AG09309 (cell line): ENCODE measurements around the gene RNF149.

ENCODE experiments used
- DNase-seq: peaks from one replicate; pipeline ENCODE4 v3.0.0-alpha.2; 2010; ENCODE audit warnings: low read depth
- H3K4me3 ChIP-seq: 2 replicates; pipeline ENCODE4 v1.5.1; 2011; ENCODE audit warnings: mild to moderate bottlenecking, low read depth, low read length, moderate library complexity; ENCODE audit not compliant: control insufficient read depth
- CTCF ChIP-seq: IDR thresholded peaks from 2 replicates; pipeline ENCODE4 v1.5.1; 2011; ENCODE audit warnings: mild to moderate bottlenecking, low read depth, low read length, inconsistent platforms; ENCODE audit not compliant: insufficient read depth, control insufficient read depth; ENCODE audit errors: missing control alignments

The RNF149 gene

GRCh38 chr2:101342625-101343008 lies 34.1 kb upstream of the RNF149 start:
- no peak for DNase-seq
- TF ChIP-seq CTCF: no peak
- H3K4me3 ChIP-seq: peak overlapping the region; percentile 27

- DNase-seq: no peak
- H3K4me3 ChIP-seq: peak overlapping the region; percentile 27
- peak; percentile 85 for TF ChIP-seq CTCF
These were observed 33.6 kb upstream of the RNF149 start for GRCh38 chr2:101341901-101342624.

- DNase-seq: no peak
- TF ChIP-seq CTCF: no peak
- H3K4me3 ChIP-seq: no peak overlapping the region
These were observed 32.9 kb upstream of the RNF149 start for GRCh38 chr2:101341421-101341820.

- no peak for TF ChIP-seq CTCF
- no peak overlapping the region for H3K4me3 ChIP-seq
- no peak for DNase-seq
These were observed 31.6 kb upstream of the RNF149 start for GRCh38 chr2:101340141-101340551.

- H3K4me3 ChIP-seq: no peak overlapping the region
- DNase-seq: no peak
- no peak for TF ChIP-seq CTCF
These were observed 30.9 kb upstream of the RNF149 start for GRCh38 chr2:101339266-101339880.

GRCh38 chr2:101337877-101338276 lies 29.4 kb upstream of the RNF149 start:
- no peak for DNase-seq
- TF ChIP-seq CTCF: no peak
- H3K4me3 ChIP-seq: no peak overlapping the region
